HFFc6 (cell line): ENCODE measurements around the gene OBI1. TPM values are rescaled to one million over a fixed set of nuclear protein-coding genes. Genes with fewer than 3 reads are reported as not detected.

Experiments used
- DNase-seq: peaks from one replicate; pipeline ENCODE4 v3.0.0-alpha.2; 2018
- H3K27ac Mint-ChIP-seq: 2 replicates; pipeline ENCODE4 v1.8.0; 2020; ENCODE audit warnings: mild to moderate bottlenecking, mixed read lengths
- H3K27me3 Mint-ChIP-seq: 2 replicates; pipeline ENCODE4 v1.8.0; 2021; ENCODE audit warnings: mild to moderate bottlenecking, moderate library complexity, mixed read lengths; ENCODE audit not compliant: insufficient read depth
- H3K36me3 Mint-ChIP-seq: 2 replicates; pipeline ENCODE4 v1.8.0; 2021; ENCODE audit warnings: low read depth, mixed read lengths
- H3K4me1 Mint-ChIP-seq: 2 replicates; pipeline ENCODE4 v1.8.0; 2020; ENCODE audit warnings: low read depth, mixed read lengths
- H3K4me3 Mint-ChIP-seq: 2 replicates; pipeline ENCODE4 v1.8.0; 2020; ENCODE audit warnings: mild to moderate bottlenecking, moderate library complexity, mixed read lengths
- H3K9me3 Mint-ChIP-seq: 2 replicates; pipeline ENCODE4 v1.8.0; 2020; ENCODE audit warnings: mild to moderate bottlenecking, mixed read lengths
- total RNA-seq, 6 experiments: library from RNA; stranded (reverse); fragmentation: NEBNext Ultra II Directional; extraction: Animal tissue kit (Norgen Biotek cat#: 25700); gene quantifications; 2 replicates in 1 of 6; 3 replicates in 5 of 6; pipeline ENCODE4 v1.2.3, GENCODE V29; 2021
- TF ChIP-seq, protein P1 (sequence below): fragments of 200-600 bp; sonication (generic); IDR thresholded peaks from 2 replicates; pipeline ENCODE4 v1.5.0; 2021; ENCODE audit warnings: antibody characterized with exemption, mild to moderate bottlenecking

The OBI1 gene
- total RNA-seq, 6 experiments from 2014 or later = 7.4 to 10.6 (median 10.3) TPM

GRCh38 chr13:78674638-78675037, 15.7 kb upstream of the OBI1 start:
- no peaks in the 10 kb centered on the region for H3K9me3 Mint-ChIP-seq
- no peak for DNase-seq
- TF ChIP-seq, protein P1, sequence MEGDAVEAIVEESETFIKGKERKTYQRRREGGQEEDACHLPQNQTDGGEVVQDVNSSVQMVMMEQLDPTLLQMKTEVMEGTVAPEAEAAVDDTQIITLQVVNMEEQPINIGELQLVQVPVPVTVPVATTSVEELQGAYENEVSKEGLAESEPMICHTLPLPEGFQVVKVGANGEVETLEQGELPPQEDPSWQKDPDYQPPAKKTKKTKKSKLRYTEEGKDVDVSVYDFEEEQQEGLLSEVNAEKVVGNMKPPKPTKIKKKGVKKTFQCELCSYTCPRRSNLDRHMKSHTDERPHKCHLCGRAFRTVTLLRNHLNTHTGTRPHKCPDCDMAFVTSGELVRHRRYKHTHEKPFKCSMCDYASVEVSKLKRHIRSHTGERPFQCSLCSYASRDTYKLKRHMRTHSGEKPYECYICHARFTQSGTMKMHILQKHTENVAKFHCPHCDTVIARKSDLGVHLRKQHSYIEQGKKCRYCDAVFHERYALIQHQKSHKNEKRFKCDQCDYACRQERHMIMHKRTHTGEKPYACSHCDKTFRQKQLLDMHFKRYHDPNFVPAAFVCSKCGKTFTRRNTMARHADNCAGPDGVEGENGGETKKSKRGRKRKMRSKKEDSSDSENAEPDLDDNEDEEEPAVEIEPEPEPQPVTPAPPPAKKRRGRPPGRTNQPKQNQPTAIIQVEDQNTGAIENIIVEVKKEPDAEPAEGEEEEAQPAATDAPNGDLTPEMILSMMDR = no peak
- no peaks in the 10 kb centered on the region for H3K36me3 Mint-ChIP-seq
- peaks cover 8% of the 10 kb centered on the region for H3K27me3 Mint-ChIP-seq
- no peaks in the 10 kb centered on the region for H3K4me1 Mint-ChIP-seq
- no peak overlapping the region for H3K27ac Mint-ChIP-seq
- H3K4me3 Mint-ChIP-seq = no peak overlapping the region

GRCh38 chr13:78662467-78662866, 3.5 kb upstream of the OBI1 start:
- H3K27me3 Mint-ChIP-seq = peaks cover 7% of the 10 kb centered on the region
- no peak overlapping the region for H3K27ac Mint-ChIP-seq
- H3K36me3 Mint-ChIP-seq = no peaks in the 10 kb centered on the region
- no peak for DNase-seq
- H3K4me1 Mint-ChIP-seq = peaks cover 21% of the 10 kb centered on the region
- TF ChIP-seq, protein P1 = no peak
- no peaks in the 10 kb centered on the region for H3K9me3 Mint-ChIP-seq
- no peak overlapping the region for H3K4me3 Mint-ChIP-seq

GRCh38 chr13:78660495-78660857, 1.5 kb upstream of the OBI1 start:
- DNase-seq = no peak
- Mint-ChIP-seq H3K9me3 (no peaks in the 10 kb centered on the region), H3K27me3 (peaks cover 7% of the 10 kb centered on the region), H3K4me1 (peaks cover 24% of the 10 kb centered on the region), H3K36me3 (0 out of 2 replicates have a peak, but pooled peaks cover 4% of the 10 kb centered on the region), H3K4me3 (peak overlapping the region; percentile 100), H3K27ac (peak overlapping the region; percentile 91)
- TF ChIP-seq, protein P1 = no peak

DNA sequence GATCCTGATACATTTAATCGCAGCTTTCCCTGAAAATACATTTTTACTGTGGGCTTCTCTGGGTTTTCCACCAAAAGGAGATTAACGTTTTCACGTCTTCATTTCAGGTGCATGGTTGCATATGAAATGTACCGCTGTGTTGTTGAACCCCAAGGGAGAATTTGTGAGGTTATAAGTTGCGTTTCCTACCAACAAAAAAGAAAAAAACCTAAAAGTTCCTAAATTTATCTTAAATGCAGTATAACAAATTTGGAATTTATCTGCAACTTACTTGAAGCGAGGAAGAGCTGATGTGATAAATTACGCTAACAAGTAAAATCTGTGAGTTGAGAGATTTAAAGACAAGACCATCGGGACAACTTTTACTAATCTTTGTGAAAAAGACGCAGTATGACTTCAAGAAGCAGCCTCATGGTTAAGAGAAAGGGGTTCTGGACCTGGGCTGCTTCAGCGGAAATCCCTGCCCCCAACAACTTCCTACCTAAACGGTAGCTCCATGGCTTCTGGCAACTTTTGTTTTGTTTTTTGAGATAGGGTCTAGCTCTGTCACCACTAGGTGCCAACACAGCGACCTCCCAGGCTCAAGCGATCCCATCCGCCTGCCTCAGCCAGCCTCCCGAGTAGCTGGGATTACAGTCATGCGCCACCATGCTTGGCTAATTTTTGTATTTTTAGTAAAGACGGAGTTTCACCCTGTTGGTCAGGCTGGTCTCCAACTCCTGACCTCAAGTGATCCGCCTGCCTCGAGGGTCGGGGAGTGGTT, 958 bp upstream of the OBI1 start:
- TF ChIP-seq, protein P1 = peak; percentile 14; the same call in 1 of the 2 replicates
- H3K27ac Mint-ChIP-seq = peak overlapping the region; percentile 91
- peaks cover 24% of the 10 kb centered on the region for H3K4me1 Mint-ChIP-seq
- peak overlapping the region; percentile 100 for H3K4me3 Mint-ChIP-seq
- 0 out of 2 replicates have a peak, but pooled peaks cover 5% of the 10 kb centered on the region for H3K36me3 Mint-ChIP-seq
- peaks cover 7% of the 10 kb centered on the region for H3K27me3 Mint-ChIP-seq
- no peaks in the 10 kb centered on the region for H3K9me3 Mint-ChIP-seq
- DNase-seq = peak; percentile 3

DNA sequence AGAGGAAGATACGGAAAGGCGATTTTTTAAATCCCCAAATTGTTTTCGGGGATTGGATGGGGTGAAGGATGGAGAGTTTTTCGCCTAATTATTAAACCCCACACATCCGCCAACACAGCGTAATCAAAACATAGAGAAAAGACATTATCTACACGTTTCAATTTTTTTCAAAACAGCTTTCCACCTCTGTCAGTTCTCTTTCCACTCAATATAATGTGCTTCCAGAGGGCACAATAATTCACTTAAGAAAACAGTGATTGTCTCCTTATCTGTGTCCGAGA, 435 bp upstream of the OBI1 start:
- Mint-ChIP-seq H3K9me3 (no peaks in the 10 kb centered on the region), H3K27me3 (peaks cover 6% of the 10 kb centered on the region), H3K4me1 (peaks cover 24% of the 10 kb centered on the region), H3K36me3 (0 out of 2 replicates have a peak, but pooled peaks cover 5% of the 10 kb centered on the region), H3K4me3 (peak overlapping the region; percentile 100), H3K27ac (peak overlapping the region; percentile 91)
- TF ChIP-seq, protein P1 = no peak
- no peak for DNase-seq
